GM10248 (cell line): Measurements from ENCODE around the gene SLC23A1.
"Not testable (repeated sequence)": the region's sequence is repeated elsewhere in the genome, so short reads cannot be mapped to it uniquely, and the experiment has no call there.

Experiments
- CTCF ChIA-PET: fragments of 300-600 bp; sonication (Branson Sonifier 250); formaldehyde crosslinking; extraction: SDS; loops from one replicate; lab custom pipeline; 2021; ENCODE audit warnings: antibody characterized with exemption; lab: Yijun Ruan, JAX
- POLR2A ChIA-PET: fragments of 350-650 bp; sonication (Branson Sonifier 250); formaldehyde crosslinking; extraction: SDS; loops from one replicate; lab custom pipeline; 2020; ENCODE audit warnings: antibody characterized with exemption; lab: Yijun Ruan, JAX
- DNase-seq: peaks from one replicate; pipeline ENCODE4 v3.0.0; 2012; ENCODE audit errors: extremely low spot score
- TF ChIP-seq, protein P1 (sequence below): IDR thresholded peaks from 2 replicates; pipeline ENCODE4 v1.5.1; 2012; ENCODE audit warnings: mild to moderate bottlenecking, low read depth; ENCODE audit errors: extremely low read depth, missing control alignments, control extremely low read depth

The SLC23A1 gene

DNA sequence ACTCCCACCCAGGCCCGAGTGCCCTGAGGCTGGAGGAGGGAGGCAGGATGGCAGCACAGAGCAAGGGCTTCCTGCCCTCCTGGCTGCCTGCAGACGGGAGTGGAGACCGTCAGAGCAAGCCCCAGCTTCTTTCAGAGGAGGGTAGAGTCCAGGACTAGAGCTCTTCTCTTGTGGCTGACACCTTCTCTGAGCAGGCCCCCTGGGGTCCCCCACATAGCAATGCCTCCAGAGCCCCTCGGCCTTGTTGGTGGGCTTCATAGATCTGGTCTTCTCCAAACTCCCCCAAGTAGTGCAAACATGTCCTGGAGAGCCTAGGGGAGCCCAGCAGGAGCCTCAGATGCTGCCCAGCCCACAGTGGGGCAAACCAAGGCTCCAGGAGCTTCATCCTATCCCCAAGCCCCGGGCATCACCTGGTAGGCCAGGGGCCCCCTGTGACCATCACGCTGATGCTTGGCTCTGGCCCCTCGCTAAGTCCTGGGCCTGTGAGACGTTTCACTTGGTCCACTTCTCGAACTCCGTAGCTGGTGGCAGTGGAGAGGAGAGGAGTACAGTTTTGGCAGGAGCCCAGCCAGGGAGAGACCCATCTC lies 4.6 kb upstream of the SLC23A1 start:
- CTCF ChIA-PET = interaction anchor here (0.9 to 1.9 kb wide), 7 partner anchors 8 to 563 kb away, joined by 3 to 14 read pairs (median 3); partner anchors contain the start of gene PAIP2
- TF ChIP-seq, protein P1, sequence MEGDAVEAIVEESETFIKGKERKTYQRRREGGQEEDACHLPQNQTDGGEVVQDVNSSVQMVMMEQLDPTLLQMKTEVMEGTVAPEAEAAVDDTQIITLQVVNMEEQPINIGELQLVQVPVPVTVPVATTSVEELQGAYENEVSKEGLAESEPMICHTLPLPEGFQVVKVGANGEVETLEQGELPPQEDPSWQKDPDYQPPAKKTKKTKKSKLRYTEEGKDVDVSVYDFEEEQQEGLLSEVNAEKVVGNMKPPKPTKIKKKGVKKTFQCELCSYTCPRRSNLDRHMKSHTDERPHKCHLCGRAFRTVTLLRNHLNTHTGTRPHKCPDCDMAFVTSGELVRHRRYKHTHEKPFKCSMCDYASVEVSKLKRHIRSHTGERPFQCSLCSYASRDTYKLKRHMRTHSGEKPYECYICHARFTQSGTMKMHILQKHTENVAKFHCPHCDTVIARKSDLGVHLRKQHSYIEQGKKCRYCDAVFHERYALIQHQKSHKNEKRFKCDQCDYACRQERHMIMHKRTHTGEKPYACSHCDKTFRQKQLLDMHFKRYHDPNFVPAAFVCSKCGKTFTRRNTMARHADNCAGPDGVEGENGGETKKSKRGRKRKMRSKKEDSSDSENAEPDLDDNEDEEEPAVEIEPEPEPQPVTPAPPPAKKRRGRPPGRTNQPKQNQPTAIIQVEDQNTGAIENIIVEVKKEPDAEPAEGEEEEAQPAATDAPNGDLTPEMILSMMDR = no peak

DNA sequence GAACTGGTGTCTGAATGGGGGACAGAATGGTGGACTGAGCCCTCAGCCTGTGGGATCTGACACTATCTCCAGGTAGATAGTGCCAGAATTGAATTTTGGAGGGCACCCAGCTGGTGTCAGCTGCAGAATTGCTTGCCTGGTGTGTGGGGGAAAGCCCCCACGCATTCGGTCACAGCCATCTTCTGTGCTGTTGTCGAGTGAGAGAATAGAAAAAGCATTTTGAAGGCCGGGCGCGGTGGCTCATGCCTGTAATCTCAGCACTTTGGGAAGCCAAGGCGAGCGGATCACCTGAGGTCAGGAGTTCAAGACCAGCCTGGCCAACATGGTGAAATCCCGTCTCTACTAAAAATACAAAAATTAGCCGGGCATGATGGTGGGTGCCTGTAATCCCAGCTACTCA lies 3.9 kb upstream of the SLC23A1 start:
- POLR2A ChIA-PET = interaction anchor here (0.5 to 1.4 kb wide), 4 partner anchors 9 to 811 kb away, joined by 3 to 4 read pairs (median 4); no protein-coding TSS in a partner anchor
- not testable (repeated sequence) for DNase-seq
- CTCF ChIA-PET = interaction anchor here (0.9 to 1.9 kb wide), 9 partner anchors 9 to 131 kb away, joined by 3 to 14 read pairs (median 4); partner anchors contain the start of gene PAIP2

More for the DNA sequence above, 4.6 kb upstream of the SLC23A1 start:
- POLR2A ChIA-PET = interaction anchor here (0.6 to 1.5 kb wide), 8 partner anchors 9 to 1084 kb away, joined by 3 to 5 read pairs (median 3); partner anchors contain the start of genes MATR3 and SPATA24
- DNase-seq = no peak

DNA sequence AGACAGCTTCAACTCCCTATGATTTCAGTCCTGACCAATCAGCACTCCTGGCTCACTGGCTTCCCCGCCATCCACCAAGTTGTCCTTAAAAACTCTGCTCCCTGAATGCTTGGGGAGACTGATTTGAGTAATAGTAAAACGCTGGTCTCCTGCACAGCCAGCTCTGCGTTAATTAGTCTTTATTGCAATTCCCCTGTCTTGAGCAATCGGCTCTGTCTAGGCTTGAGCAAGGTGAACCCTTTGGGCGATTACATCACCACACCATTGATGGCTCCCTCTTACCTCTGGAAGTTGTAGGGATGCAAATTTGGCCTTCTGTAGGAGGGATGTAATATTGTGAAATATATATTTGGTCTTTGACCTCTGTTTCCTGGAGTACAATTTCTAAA lies 2.9 kb upstream of the SLC23A1 start:
- no peak for DNase-seq
- ChIA-PET POLR2A (interaction anchor here (0.8 to 1.3 kb wide), 2 partner anchors 8 to 810 kb away, joined by 3 to 4 read pairs; no protein-coding TSS in a partner anchor), CTCF (interaction anchor here (0.9 to 1.5 kb wide), 8 partner anchors 9 to 132 kb away, joined by 3 to 5 read pairs (median 3); no protein-coding TSS in a partner anchor)
- TF ChIP-seq, protein P1 = no peak

DNA sequence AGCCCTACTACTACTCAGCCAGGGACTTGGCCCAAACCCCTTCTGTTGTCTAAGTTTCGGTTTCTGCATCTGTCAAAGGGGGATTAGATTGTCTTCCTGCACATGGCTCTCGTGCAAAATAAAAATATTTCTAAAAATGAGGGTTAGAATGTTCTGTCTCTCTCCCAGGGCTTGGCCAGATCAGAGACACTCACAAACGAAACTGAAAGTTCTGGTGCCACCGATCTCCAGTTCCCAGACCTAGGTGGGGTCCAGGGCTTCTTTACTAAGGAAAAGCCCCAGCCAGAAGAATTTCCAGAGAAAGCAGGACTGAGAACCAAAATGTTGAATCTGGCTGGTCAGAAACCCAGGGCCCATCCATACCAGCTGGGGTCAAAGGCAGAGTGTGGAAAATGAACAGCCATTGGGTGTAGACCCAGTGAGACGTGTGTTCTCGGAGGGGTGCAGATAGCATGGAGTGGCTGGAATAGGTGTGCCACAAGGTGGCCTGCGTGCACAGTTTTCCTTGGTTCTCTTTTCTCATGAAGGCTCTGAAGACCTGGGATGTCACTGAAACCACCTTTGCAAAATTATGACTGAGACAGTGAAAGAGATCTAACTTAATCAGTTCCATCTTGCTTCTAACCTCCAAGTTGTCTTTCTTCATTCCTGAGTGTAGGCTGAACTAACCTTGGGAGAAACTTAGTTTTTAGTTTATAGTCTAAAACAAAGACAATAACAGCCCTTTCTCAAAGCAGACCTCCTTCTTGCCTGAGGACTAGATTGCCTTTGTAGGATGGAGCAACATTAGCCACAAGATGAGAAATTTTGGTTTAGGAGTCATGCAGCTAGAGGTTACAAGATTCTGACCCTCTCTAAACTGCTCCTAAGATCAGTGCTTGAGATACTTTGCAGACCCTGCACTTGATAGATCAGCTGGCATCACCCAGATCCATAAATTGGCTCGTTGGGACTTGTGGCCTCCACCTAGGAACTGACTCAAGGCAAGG lies 2.3 kb upstream of the SLC23A1 start:
- TF ChIP-seq, protein P1 = no peak
- DNase-seq = no peak
- ChIA-PET POLR2A (interaction anchor here (1.0 kb wide), 1 partner anchor 16 kb away, joined by 3 read pairs; no protein-coding TSS in a partner anchor), CTCF (interaction anchor here (0.9 to 1.5 kb wide), 7 partner anchors 8 to 132 kb away, joined by 3 to 5 read pairs (median 3); no protein-coding TSS in a partner anchor)

DNA sequence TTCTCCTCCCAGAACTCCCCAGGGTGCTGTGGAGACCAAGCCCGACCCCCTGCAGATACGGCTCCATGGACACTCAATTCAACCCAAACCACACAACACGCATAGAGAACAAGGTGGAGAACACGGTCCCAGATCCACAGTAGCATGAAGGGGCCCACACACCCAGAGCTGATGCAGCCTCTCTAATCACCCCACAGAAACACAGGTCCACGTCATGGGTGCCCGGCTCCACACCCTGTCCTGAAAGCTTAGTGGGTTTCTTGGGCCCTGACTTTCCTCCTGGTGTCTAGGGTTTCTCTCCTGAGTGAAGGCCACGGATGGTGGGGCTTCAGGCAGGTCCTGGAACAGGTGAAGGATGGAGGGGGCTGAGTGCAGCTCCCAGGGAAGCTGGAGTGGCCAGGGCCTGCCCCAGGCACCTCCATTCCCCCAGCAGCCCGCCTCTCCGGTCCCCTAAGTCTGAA lies 1.5 kb upstream of the SLC23A1 start:
- DNase-seq = no peak
- TF ChIP-seq, protein P1 = no peak
- ChIA-PET POLR2A (interaction anchor here (1.0 kb wide), 1 partner anchor 15 kb away, joined by 3 read pairs; no protein-coding TSS in a partner anchor), CTCF (interaction anchor here (1.1 to 1.2 kb wide), 2 partner anchors 19 to 38 kb away, joined by 3 read pairs; no protein-coding TSS in a partner anchor)

DNA sequence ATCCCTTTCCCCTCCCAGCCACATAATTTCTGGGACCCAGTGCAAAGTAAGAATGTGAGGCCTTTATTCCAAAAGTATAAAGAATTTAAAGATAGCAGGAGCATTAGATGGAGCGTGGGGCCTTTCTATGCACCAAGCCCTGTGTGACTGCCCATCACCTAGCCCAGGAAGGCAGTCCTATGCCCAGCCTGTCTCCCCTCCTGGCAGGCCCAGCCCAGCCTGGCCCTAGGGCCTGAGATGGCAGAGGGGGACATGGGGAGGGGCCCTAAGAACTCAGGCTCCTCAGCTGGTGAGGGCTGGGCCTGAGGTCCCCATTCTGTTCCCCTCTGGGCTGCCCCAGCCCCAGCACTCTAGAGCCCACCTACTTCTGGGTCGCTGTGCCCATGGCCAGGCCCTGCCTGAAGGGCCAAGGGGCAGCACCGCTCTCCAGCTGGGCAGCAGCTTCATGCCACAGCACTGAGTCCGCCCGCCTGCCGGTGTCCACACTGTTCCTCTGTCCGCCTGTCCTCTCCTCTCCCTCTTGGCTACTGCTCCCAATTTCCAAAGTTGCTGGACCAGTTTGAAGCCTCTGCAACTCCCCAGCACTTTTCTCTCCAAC lies 995 bp upstream of the SLC23A1 start:
- ChIA-PET POLR2A (interaction anchor here (1.0 kb wide), 1 partner anchor 14 kb away, joined by 3 read pairs; no protein-coding TSS in a partner anchor), CTCF (interaction anchor here (1.1 to 1.2 kb wide), 2 partner anchors 19 to 39 kb away, joined by 3 read pairs; no protein-coding TSS in a partner anchor)
- TF ChIP-seq, protein P1 = no peak
- DNase-seq = no peak
